ENCODE data around the gene UTP20. TPM values are rescaled to one million over a fixed set of nuclear protein-coding genes. Genes with fewer than 3 reads are reported as not detected.

Gene UTP20
- total and polyA plus RNA-seq, 2 donors (not counting 3 experiments of a cell fraction or from before 2014, with no cell fraction given), result 4.6 to 23.1 TPM

DNA sequence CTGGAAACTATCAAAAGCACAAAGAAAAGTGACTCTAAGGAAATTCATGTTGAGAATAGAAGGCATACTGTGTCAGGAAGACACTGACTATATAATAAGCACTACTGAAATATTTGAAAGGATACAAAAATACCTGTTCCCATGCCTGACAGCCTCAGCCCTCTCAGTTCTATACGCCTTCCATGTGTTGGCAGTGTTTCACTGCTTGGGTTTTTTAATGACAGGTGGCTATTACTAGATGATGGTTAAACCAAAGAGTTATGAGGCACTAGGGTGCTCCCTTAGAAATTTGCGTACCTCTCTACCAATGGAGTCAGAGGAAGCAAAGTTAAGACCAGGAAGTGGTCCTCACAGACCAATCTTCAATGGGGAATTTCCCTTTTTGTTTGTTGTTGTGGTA lies 44.2 kb upstream of the UTP20 start:
- ChIA-PET CTCF (no interaction called here), POLR2A (no interaction called here)
- no peak overlapping the region for H3K4me3 ChIP-seq (replicated peaks in 1 of 3; ENCODE audit: insufficient read depth in 1 of 3, low read depth in 1 of 3, low read length in 3 of 3)
- no peaks in the 10 kb centered on the region for H3K27me3 ChIP-seq (ENCODE audit: control insufficient read depth in 2 of 2, insufficient read depth in 2 of 2, low read length in 2 of 2)
- H3K79me2 ChIP-seq (ENCODE audit: control insufficient read depth, insufficient read depth, low read length), result no peaks in the 10 kb centered on the region
- intact Hi-C loops (cut with micrococcal nuclease) (no loop called here), dilution Hi-C loops (cut with MboI; ENCODE audit: extremely low pct_ligation_motif_present, low sequenced_read_pairs) (no loop called here)
- H3K4me1 ChIP-seq (ENCODE audit: control insufficient read depth, extremely low read depth, insufficient read depth, low read length), result no peaks in the 10 kb centered on the region
- H2AFZ ChIP-seq (ENCODE audit: low read depth, low read length), result no peak overlapping the region
- no peak overlapping the region for H3K27ac ChIP-seq (ENCODE audit: insufficient read depth, low read depth, low read length)
- H3K4me2 ChIP-seq (ENCODE audit: insufficient read depth, low read length), result no peak overlapping the region
- no peak overlapping the region for H3K9ac ChIP-seq (replicated peaks; ENCODE audit: extremely low read depth, insufficient read depth, low read length)
- no peaks in the 10 kb centered on the region for H3K9me3 ChIP-seq (replicated peaks; ENCODE audit: control insufficient read depth, insufficient read depth, low read length)
- no TSS peak for BruUV-seq (replicated peaks)
- no peaks in the 10 kb centered on the region for H4K20me1 ChIP-seq (replicated peaks; ENCODE audit: control insufficient read depth, extremely low read depth, insufficient read depth, low read length)
- TF ChIP-seq POLR2AphosphoS5 (IDR thresholded peaks at IDR 0.05; ENCODE audit: insufficient read depth, low read depth, low read length), result no peak
- TF ChIP-seq GATA2 (IDR thresholded peaks at IDR 0.05; ENCODE audit: insufficient read depth, insufficient read length, low read depth, low read length), result no peak
- no peak for TF ChIP-seq EZH2 (IDR thresholded peaks at IDR 0.05; ENCODE audit: borderline replicate concordance, low read depth, low read length, severe bottlenecking)
- TF ChIP-seq MYC (IDR thresholded peaks at IDR 0.05; ENCODE audit: low read depth, low read length), result no peak
- no peak for TF ChIP-seq CTCF (IDR thresholded peaks at IDR 0.05; ENCODE audit: extremely low read depth in 1 of 2, insufficient read depth in 1 of 2, low read depth in 1 of 2, low read length in 2 of 2)
- no peak for TF ChIP-seq POLR2A (IDR thresholded peaks at IDR 0.05; ENCODE audit: low read depth, low read length)
- TF ChIP-seq JUN (IDR thresholded peaks at IDR 0.05; ENCODE audit: borderline replicate concordance, insufficient read depth, insufficient read length, low read depth), result no peak
- no peak for TF ChIP-seq FOS (IDR thresholded peaks at IDR 0.05; ENCODE audit: borderline replicate concordance, insufficient read depth, low read length)
- no peak for TF ChIP-seq MAX (IDR thresholded peaks at IDR 0.05; ENCODE audit: insufficient read depth, insufficient read length)
- FAIRE-seq, result no peak
- H3K36me3 ChIP-seq (ENCODE audit: control insufficient read depth in 2 of 2, extremely low read depth in 1 of 2, insufficient read depth in 2 of 2, low read length in 2 of 2), result no peaks in the 10 kb centered on the region
- DNase-seq (ENCODE audit: low read depth, low spot score), result no peak
- no peaks in the 10 kb centered on the region for H3K9me1 ChIP-seq (replicated peaks; ENCODE audit: control insufficient read depth, extremely low read depth, insufficient read depth, low read length)

Measured in endothelial cell of umbilical vein (primary cell).